ENCODE measurements around the gene SIVA1. TPM values are rescaled to one million over a fixed set of nuclear protein-coding genes. Genes with fewer than 3 reads are reported as not detected.
A peak's percentile ranks its signal among the peaks of the same experiment; 100 is the strongest.

Gene SIVA1
- total and polyA plus RNA-seq, 2 of the 4 experiments (the other 2 are of a cell fraction), result 166 to 184 TPM

DNA sequence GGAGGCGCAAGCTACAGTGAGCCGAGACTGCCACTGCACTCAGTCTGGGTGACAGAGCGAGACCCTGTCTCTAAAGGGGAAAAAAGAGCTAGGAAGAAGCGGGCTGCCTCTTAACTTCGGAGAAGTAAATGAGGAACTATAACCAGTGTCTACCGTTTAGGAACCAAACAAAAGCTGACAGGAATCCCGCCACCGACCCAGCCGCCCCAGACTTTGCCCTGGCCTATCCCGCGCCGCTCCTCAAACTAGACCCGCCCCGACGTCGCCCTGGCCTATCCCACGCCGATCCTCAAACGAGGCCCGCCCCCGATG, 568 bp upstream of the SIVA1 start:
- Histone ChIP-seq H3K9ac (ENCODE audit: low read depth, low read length) (peak overlapping the region; percentile 69; the same call in 1 of the 2 replicates), H3K4me1 (ENCODE audit: control insufficient read depth, insufficient read depth, low read length) (peaks cover 25% of the 10 kb centered on the region), H4K20me1 (ENCODE audit: insufficient read depth, low read length) (peaks cover 35% of the 10 kb centered on the region), H4K5ac (ENCODE audit: low read depth, low read length) (0 out of 2 replicates have a peak overlapping the region, but pooled peaks have one; percentile 36), H3K27me3 (ENCODE audit: control insufficient read depth, insufficient read depth, low read length) (no peaks in the 10 kb centered on the region), H3K36me3 (ENCODE audit: control insufficient read depth, insufficient read depth, low read length) (peaks cover 18% of the 10 kb centered on the region), H4K91ac (ENCODE audit: insufficient read depth, low read depth, low read length) (peak overlapping the region; percentile 41; the same call in 1 of the 2 replicates), H2AFZ (replicated peaks; ENCODE audit: low read length, poor library complexity) (peak overlapping the region; percentile 93), H3K14ac (replicated peaks; ENCODE audit: low read depth, low read length) (peak overlapping the region; percentile 87), H3K4ac (ENCODE audit: low read depth, low read length) (peak overlapping the region; percentile 52), H2BK15ac (ENCODE audit: low read depth, low read length) (no peak overlapping the region), H2AK5ac (ENCODE audit: low read depth, low read length) (no peak overlapping the region), H3K9me1 (ENCODE audit: insufficient read depth, low read length) (peaks cover 11% of the 10 kb centered on the region), H2BK20ac (ENCODE audit: low read depth, low read length) (no peak overlapping the region), H3K18ac (ENCODE audit: low read depth, low read length) (no peak overlapping the region), H2AK9ac (replicated peaks; ENCODE audit: low read depth, low read length, poor library complexity) (peak overlapping the region; percentile 81), H2BK5ac (ENCODE audit: low read depth, low read length, poor library complexity, severe bottlenecking) (peak overlapping the region; percentile 33), H3K4me3 (ENCODE audit: insufficient read depth, low read depth, low read length) (peak overlapping the region; percentile 46), H3K56ac (ENCODE audit: extremely low read depth, insufficient read depth, low read length) (0 out of 2 replicates have a peak overlapping the region, but pooled peaks have one; percentile 52), H2BK120ac (ENCODE audit: low read depth, low read length) (peak overlapping the region; percentile 65; the same call in 1 of the 2 replicates), H3K9me3 (ENCODE audit: control insufficient read depth, insufficient read depth, low read length) (no peaks in the 10 kb centered on the region), H3K23ac (ENCODE audit: low read depth, low read length) (no peak overlapping the region), H3K79me1 (ENCODE audit: low read depth in 1 of 2, low read length in 2 of 2) (peaks cover 8 to 39% of the 10 kb centered on the region in 2 experiments; a peak in 2 of 4 replicates), H4K8ac (ENCODE audit: low read depth in 2 of 2, low read length in 2 of 2) (peak overlapping the region; percentile 64 to 79; a peak in 2 of 4 replicates), H3K4me2 (ENCODE audit: low read depth, low read length) (peak overlapping the region; percentile 87), H3K27ac (ENCODE audit: insufficient read depth, low read length) (peak overlapping the region; percentile 54)
- BruUV-seq (replicated peaks), result no TSS peak
- CTCF ChIA-PET, result interaction anchor here (1.0 kb wide), 1 partner anchor 18 kb away, joined by 5 read pairs; no protein-coding TSS in a partner anchor
- TF ChIP-seq, protein P1, sequence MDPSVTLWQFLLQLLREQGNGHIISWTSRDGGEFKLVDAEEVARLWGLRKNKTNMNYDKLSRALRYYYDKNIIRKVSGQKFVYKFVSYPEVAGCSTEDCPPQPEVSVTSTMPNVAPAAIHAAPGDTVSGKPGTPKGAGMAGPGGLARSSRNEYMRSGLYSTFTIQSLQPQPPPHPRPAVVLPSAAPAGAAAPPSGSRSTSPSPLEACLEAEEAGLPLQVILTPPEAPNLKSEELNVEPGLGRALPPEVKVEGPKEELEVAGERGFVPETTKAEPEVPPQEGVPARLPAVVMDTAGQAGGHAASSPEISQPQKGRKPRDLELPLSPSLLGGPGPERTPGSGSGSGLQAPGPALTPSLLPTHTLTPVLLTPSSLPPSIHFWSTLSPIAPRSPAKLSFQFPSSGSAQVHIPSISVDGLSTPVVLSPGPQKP (IDR thresholded peaks at IDR 0.05; ENCODE audit: borderline replicate concordance, low read depth, low read length), result no peak
- TF ChIP-seq NFE2L2 (IDR thresholded peaks at IDR 0.05; ENCODE audit: low read depth, low read length) (no peak), BHLHE40 (IDR thresholded peaks at IDR 0.05; ENCODE audit: low read depth, low read length) (no peak), FOS (IDR thresholded peaks at IDR 0.05; ENCODE audit: low read depth, low read length) (no peak), POLR2A (IDR thresholded peaks at IDR 0.05; ENCODE audit: low read depth, low read length) (no peak)
- TF ChIP-seq, protein P2, sequence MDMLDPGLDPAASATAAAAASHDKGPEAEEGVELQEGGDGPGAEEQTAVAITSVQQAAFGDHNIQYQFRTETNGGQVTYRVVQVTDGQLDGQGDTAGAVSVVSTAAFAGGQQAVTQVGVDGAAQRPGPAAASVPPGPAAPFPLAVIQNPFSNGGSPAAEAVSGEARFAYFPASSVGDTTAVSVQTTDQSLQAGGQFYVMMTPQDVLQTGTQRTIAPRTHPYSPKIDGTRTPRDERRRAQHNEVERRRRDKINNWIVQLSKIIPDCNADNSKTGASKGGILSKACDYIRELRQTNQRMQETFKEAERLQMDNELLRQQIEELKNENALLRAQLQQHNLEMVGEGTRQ (IDR thresholded peaks at IDR 0.05; ENCODE audit: low read depth, low read length), result no peak
- TF ChIP-seq, protein P3, sequence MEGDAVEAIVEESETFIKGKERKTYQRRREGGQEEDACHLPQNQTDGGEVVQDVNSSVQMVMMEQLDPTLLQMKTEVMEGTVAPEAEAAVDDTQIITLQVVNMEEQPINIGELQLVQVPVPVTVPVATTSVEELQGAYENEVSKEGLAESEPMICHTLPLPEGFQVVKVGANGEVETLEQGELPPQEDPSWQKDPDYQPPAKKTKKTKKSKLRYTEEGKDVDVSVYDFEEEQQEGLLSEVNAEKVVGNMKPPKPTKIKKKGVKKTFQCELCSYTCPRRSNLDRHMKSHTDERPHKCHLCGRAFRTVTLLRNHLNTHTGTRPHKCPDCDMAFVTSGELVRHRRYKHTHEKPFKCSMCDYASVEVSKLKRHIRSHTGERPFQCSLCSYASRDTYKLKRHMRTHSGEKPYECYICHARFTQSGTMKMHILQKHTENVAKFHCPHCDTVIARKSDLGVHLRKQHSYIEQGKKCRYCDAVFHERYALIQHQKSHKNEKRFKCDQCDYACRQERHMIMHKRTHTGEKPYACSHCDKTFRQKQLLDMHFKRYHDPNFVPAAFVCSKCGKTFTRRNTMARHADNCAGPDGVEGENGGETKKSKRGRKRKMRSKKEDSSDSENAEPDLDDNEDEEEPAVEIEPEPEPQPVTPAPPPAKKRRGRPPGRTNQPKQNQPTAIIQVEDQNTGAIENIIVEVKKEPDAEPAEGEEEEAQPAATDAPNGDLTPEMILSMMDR (conservative IDR thresholded peaks at IDR 0.05; ENCODE audit: low read depth, low read length), result no peak
- WGBS, 2 experiments (ENCODE audit: extremely low coverage in 2 of 2, insufficient read length in 1 of 2), result 8% methylated on average over 20 of the region's 21 CpGs; no CpG with 5 or more reads in 1 of the 2 experiments
- ATAC-seq (ENCODE audit: low read depth), result no peak; the same call in 1 of the 2 replicates
- in situ Hi-C loops (cut with MboI; ENCODE audit: low sequenced_read_pairs) (no loop called here), intact Hi-C loops (cut with micrococcal nuclease) (no loop called here), dilution Hi-C loops (cut with HindIII; ENCODE audit: low sequenced_read_pairs, unreplicated experiment) (no loop called here)
- no peak for DNase-seq
- POLR2A ChIA-PET (ENCODE audit: unreplicated experiment), result no interaction called here
